ENCODE data around the gene PPA2.
"Not testable (repeated sequence)": the region's sequence is repeated elsewhere in the genome, so short reads cannot be mapped to it uniquely, and the experiment has no call there.

The PPA2 gene

GRCh38 chr4:105473324-105474098 is at the start of gene PPA2:
TSS of gene PPA2 (minus strand) at chr4:105474062. CDS start at chr4:105474050, 12 bp downstream.
- peak; percentile 82 for DNase-seq (ENCODE audit: low spot score)

- peak; percentile 41 for DNase-seq (ENCODE audit: low spot score)
Measured at GRCh38 chr4:105520819-105521790, 47.2 kb upstream of the PPA2 start.

GRCh38 chr4:105510245-105510644 is 36.4 kb upstream of the PPA2 start:
- DNase-seq (ENCODE audit: low spot score): no peak

- DNase-seq (ENCODE audit: low spot score): no peak
Measured at GRCh38 chr4:105509714-105510113, 35.9 kb upstream of the PPA2 start.

GRCh38 chr4:105509291-105509690 is 35.4 kb upstream of the PPA2 start:
- no peak for DNase-seq (ENCODE audit: low spot score)

GRCh38 chr4:105504744-105505143 is 30.9 kb upstream of the PPA2 start:
- no peak for DNase-seq (ENCODE audit: low spot score)

GRCh38 chr4:105503484-105503883 is 29.6 kb upstream of the PPA2 start:
- DNase-seq (ENCODE audit: low spot score): no peak

GRCh38 chr4:105496899-105497298 is 23.0 kb upstream of the PPA2 start:
- DNase-seq (ENCODE audit: low spot score): no peak

GRCh38 chr4:105495667-105496066 is 21.8 kb upstream of the PPA2 start:
- DNase-seq (ENCODE audit: low spot score): no peak

- no peak for DNase-seq (ENCODE audit: low spot score)
Measured at GRCh38 chr4:105490523-105490922, 16.7 kb upstream of the PPA2 start.

- no peak for DNase-seq (ENCODE audit: low spot score)
Measured at GRCh38 chr4:105483840-105484239, 10.0 kb upstream of the PPA2 start.

- DNase-seq (ENCODE audit: low spot score): peak; percentile 95
Measured at GRCh38 chr4:105474099-105474518, 247 bp upstream of the PPA2 start.

- DNase-seq (ENCODE audit: low spot score): no peak
Measured at GRCh38 chr4:105472871-105473323, 965 bp downstream of the PPA2 start.

- DNase-seq (ENCODE audit: low spot score): peak; percentile 65
Measured at GRCh38 chr4:105471566-105472176, 2.2 kb downstream of the PPA2 start.

GRCh38 chr4:105470766-105471165 is 3.1 kb downstream of the PPA2 start:
- no peak for DNase-seq (ENCODE audit: low spot score)

GRCh38 chr4:105469736-105470135 is 4.1 kb downstream of the PPA2 start:
- no peak for DNase-seq (ENCODE audit: low spot score)

- DNase-seq (ENCODE audit: low spot score): no peak
Measured at GRCh38 chr4:105466580-105466979, 7.3 kb downstream of the PPA2 start.

- not testable (repeated sequence) for DNase-seq (ENCODE audit: low spot score)
Measured at GRCh38 chr4:105464563-105464962, 9.3 kb downstream of the PPA2 start.

GRCh38 chr4:105462576-105462975 is 11.3 kb downstream of the PPA2 start:
- no peak for DNase-seq (ENCODE audit: low spot score)

- no peak for DNase-seq (ENCODE audit: low spot score)
Measured at GRCh38 chr4:105461621-105462382, 12.1 kb downstream of the PPA2 start.

- no peak for DNase-seq (ENCODE audit: low spot score)
Measured at GRCh38 chr4:105461221-105461620, 12.6 kb downstream of the PPA2 start.

GRCh38 chr4:105460306-105460705 is 13.6 kb downstream of the PPA2 start:
- DNase-seq (ENCODE audit: low spot score): no peak

Measured in AG08396 (cell line).